NOMO-1 treated with DMSO at 0.1 percent for 48 hours (cell line): ENCODE results near the gene SLC39A11.
"Not testable (repeated sequence)": the region's sequence is repeated elsewhere in the genome, so short reads cannot be mapped to it uniquely, and the experiment has no call there.

Experiments used
- DNase-seq: peaks from one replicate; lab custom pipeline; 2025; ENCODE audit not compliant: unreplicated experiment; lab: John Stamatoyannopoulos, UW

The SLC39A11 gene

DNA sequence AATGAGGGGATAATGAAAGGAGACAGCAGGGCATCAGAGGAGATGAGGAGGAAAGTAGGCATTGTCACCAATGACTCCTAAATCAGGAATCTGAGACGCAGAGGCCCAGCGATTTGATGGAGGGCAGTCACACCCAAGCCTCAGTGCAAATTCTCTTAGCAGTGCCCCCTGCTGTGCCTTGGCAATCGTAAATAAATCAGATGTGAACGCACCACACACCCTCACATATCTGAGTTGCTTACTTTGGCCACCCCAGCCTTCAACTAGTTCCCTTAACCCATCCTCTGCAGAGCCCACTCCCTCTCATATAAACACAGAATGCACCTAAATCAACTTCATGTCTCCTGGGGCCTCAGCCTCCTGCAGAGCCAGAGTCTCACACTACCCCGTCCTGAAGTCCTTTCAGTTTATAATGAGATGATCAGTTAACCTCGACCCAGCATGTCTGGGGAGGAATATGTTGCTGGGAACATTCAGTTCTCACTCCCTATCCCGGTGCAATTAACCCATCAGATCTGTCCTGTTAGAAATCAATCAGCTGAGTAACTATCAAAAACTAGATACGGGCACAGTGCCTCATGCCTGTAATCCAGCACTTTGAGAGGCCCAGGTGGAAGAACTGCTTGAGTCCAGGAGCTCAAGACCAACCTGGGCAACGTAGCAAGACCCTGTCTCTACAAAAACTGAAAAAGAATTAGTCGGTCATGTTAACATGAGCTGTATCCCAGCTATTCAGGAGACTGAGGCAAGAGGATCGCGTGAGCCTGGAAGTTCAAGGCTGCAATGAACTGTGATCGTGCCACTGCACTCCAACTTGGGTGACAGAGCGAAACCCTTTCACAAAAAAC lies 78.4 kb downstream of the SLC39A11 start:
- no peak for DNase-seq

DNA sequence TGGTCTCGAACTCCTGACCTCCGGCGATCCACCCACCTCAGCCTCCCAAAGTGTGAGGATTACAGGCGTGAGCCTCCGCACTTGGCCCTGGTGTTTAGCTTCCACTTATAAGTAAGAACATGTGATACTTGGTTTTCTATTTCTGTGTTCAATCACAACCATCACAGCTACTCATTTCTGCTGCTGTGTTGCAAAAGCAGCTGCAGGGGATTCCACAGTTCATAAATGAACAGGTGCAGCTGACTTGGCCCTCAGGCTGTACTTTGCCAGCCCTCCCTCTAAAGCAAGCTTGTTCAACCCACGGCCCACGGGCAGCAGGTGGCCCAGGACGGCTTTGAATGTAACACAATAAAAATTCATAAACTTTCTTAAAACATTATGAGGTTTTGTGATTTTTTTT lies 79.2 kb downstream of the SLC39A11 start:
- no peak for DNase-seq

GRCh38 chr17:73011016-73011486 lies 81.4 kb downstream of the SLC39A11 start:
- no peak for DNase-seq

DNA sequence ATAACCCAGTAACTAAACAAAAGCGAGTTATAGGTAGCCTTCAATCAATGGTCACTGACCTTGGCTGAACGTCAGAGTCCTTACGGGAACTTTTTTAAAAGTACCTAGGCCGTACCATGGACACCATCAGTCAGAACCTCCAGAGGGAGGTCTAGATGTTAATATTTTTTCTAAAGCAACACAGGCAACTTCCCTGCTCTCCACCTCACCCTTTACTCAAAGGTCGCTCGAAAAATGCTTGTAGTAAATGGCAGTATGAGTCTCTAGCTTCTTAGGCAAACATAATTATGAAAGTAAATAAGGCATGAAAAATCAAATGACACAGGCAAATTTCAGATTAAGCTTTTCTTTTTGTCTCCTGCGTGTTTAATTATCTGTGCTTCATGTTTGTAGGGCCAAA lies 82.1 kb downstream of the SLC39A11 start:
- no peak for DNase-seq

- DNase-seq, result no peak
These were observed 85.1 kb downstream of the SLC39A11 start for GRCh38 chr17:73007407-73007806.

DNA sequence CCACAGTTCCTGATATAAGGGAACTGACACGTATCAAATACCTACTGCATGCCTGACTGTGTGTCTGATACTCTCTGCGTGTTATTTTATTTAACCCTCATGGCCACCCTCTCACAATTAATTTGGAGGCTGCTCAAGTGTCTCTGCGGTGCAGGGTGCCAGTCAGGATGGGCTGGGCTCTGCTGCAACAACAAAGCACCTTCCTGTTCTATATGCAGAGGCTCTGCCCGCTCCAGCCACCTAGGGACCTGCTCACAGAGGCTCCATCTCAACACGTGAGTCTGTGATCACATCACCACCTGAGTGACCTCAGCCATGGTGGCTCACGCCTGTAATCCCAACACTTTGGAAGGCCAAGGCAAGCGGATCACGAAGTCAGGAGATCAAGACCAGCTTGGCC lies 87.1 kb downstream of the SLC39A11 start:
- DNase-seq, result no peak

DNA sequence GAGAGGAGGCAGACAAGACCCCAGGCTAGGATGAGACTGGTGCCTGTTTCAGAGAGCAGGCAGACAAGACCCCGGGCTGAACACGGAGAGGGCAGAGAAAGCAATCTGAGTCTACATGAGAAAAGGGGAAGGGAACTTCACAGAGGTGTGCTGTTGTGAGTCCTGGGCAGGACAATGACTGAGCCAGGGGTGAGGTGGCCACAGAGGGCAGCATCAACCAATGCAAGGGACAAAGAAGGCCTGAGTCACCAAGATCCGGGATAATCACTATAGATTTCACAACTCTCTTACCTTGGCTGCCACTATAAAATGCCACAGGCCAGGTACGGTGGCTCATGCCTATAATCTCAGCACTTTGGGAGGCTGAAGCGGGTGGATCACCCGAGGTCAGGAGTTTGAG lies 89.0 kb downstream of the SLC39A11 start:
- no peak for DNase-seq

- no peak for DNase-seq
These were observed 91.7 kb downstream of the SLC39A11 start for GRCh38 chr17:73000832-73001231.

DNA sequence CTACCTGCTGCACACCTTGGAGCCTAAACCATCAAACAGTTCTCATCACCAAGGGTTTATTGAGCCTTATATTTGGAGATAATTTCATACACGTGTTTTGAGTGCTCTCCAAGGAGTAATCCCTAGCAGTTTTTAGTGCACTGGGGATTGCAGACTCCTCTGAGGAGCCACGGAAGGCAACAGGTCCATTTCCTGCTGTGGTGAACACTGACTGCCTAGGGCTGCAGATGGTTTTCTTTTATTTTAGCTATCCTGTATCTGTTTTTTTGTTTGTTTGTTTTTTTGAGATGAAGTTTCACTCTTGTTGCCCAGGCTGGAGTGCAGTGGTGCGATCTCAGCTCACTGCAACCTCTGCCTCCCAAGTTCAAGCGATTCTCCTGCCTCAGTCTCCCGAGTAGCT lies 93.0 kb downstream of the SLC39A11 start:
- DNase-seq, result not testable (repeated sequence)

GRCh38 chr17:72998343-72998742 lies 94.1 kb downstream of the SLC39A11 start:
- DNase-seq, result no peak

DNA sequence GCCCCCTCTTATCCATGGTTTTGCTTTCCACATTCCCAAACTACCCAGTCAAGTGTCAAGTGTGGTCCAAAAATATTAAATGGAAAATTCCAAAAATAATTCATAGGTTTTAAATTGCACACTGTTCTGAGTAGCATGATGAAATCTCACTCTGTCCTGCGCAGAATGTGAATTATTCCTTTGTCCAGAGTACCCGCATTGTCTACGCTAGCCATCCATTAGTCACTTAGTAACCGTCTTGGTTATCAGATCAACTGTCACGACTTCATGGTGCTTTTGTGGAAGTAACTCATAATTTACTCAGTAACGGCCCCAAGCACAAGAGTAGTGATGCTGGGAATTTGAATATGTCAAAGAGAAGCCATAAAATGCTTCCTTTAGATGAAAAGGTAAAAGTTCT lies 94.9 kb downstream of the SLC39A11 start:
- DNase-seq, result no peak

DNA sequence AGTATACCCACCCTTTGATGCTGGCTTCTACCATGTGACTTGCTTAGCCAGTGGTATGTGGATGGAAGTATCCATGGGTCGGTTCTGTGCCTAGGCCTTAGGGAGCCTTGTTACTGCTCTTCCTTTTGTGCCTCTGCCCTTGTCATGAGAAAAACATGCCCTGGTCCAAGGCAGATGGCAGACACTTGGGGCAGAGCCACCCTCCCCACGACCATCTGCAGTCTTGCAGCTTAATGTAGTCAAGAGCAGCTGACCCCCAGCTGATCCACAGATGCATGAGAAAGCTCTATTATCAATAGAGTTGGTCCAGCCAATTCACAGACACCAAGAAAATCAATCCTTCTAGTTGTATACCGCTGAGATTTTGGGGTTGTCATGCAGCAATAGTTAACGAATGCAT lies 95.7 kb downstream of the SLC39A11 start:
- no peak for DNase-seq

GRCh38 chr17:72995008-72995656 lies 97.4 kb downstream of the SLC39A11 start:
- DNase-seq, result no peak

- not testable (repeated sequence) for DNase-seq
These were observed 99.6 kb downstream of the SLC39A11 start for GRCh38 chr17:72992783-72993467.

GRCh38 chr17:72991651-72992050 lies 100.8 kb downstream of the SLC39A11 start:
- no peak for DNase-seq

DNA sequence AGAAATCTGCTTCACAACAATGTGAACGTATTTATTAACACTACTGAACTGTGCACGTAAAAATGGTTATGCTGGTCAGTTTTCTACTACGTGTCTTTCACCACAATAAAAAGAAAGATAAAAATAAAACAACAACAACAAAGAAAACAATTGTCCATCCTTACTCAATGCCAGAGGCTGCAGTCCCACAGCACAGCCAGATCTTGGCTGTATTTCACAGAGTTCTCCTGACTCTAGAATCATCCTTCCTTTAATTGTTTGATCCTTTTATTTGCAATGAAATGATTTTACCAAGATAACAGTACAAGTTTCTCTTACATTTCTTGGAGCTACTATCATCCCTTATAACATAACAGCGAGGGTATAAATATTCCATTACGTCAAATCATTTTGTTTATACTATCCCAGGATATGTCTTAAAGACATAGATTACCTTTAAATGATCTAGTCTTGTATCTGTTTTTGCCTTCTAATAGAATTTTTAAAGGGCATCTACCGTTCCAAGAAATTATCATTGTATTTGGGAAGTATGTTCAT lies 103.3 kb downstream of the SLC39A11 start:
- DNase-seq, result no peak

DNA sequence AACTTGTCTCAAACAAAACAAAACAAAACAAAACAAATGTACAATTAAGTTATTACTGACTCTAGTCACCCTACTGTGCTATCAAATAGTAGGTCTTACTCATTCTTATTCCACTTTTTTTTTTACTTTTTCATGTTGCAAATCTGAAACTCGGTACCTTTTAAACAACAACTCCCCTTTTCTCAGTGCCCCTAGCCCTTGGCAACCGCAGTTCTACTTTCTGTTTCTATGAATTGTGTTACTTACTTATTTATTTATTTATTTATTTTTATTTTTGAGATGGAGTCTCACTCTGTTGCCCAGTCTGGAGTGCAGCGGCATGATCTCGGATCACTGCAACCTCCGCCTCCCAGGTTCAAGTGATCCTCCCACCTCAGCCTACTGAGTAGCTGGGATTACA lies 104.0 kb downstream of the SLC39A11 start:
- no peak for DNase-seq

DNA sequence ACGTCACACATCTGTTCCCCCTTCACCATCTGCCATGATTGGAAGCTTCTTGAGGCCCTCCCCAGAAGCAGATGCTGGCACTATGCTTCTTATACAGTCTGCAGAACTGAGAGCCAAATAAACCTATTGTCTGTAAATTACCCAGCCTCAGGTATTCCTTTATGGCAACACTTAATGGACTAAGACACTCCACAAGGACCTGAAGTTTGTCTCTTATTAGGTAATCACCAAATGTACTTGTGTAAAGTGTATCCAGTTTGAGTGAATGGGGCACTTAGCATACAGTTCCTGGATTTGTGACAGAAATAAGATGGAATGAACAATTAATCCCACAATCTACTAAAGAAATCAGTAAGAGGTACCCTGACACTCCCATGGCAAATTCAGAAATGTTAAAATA lies 105.3 kb downstream of the SLC39A11 start:
- DNase-seq, result no peak

- peak; percentile 59 for DNase-seq
These were observed 106.4 kb downstream of the SLC39A11 start for GRCh38 chr17:72985882-72986720.

GRCh38 chr17:72984926-72985325 lies 107.6 kb downstream of the SLC39A11 start:
- no peak for DNase-seq
